IMR-90 (cell line): ENCODE data around the gene HHIPL1. TPM values are rescaled to one million over a fixed set of nuclear protein-coding genes. Genes with fewer than 3 reads are reported as not detected.
A peak's percentile ranks its signal among the peaks of the same experiment; 100 is the strongest.

Source experiments
- ATAC-seq: fragments of 200-7000 bp; cut with Tn5 transposase; 2 replicates; pipeline ENCODE4 v1.9.1; 2020; ENCODE audit warnings: low read depth, mild to moderate bottlenecking, moderate library complexity
- BruUV-seq: library from RNA; stranded (reverse); fragments of 400-500 nt; replicated peaks from 2 replicates; lab custom pipeline; 2021; lab: Mats Ljungman, UMichigan
- CTCF ChIA-PET: fragments of 300-600 bp; formaldehyde crosslinking; extraction: SDS; loops from one replicate; lab custom pipeline; 2021; ENCODE audit warnings: antibody characterized with exemption; lab: Yijun Ruan, JAX
- POLR2A ChIA-PET: fragments of 300-600 bp; sonication (Branson Sonifier 250); formaldehyde crosslinking; loops from one replicate; lab custom pipeline; 2022; ENCODE audit warnings: antibody characterized with exemption; ENCODE audit not compliant: unreplicated experiment; lab: Charles Lee
- DNase-seq: peaks from one replicate; pipeline ENCODE4 v3.0.0; 2013
- H2AFZ ChIP-seq: replicated peaks from 2 replicates; pipeline ENCODE3; 2013; ENCODE audit warnings: low read length, mild to moderate bottlenecking; ENCODE audit not compliant: poor library complexity
- H2AK5ac ChIP-seq: 2 replicates; pipeline ENCODE4 v1.6.1; 2013; ENCODE audit warnings: low read depth, low read length, inconsistent platforms
- H2AK9ac ChIP-seq: replicated peaks from 2 replicates; pipeline ENCODE3; 2013; ENCODE audit warnings: mild to moderate bottlenecking, low read depth, low read length, moderate library complexity; ENCODE audit not compliant: poor library complexity
- H2BK120ac ChIP-seq: 2 replicates; pipeline ENCODE4 v1.6.1; 2013; ENCODE audit warnings: low read depth, low read length, inconsistent platforms
- H2BK15ac ChIP-seq: 3 replicates; pipeline ENCODE4 v1.6.1; 2013; ENCODE audit warnings: low read depth, low read length, inconsistent platforms
- H2BK20ac ChIP-seq: 2 replicates; pipeline ENCODE4 v1.6.1; 2013; ENCODE audit warnings: low read depth, mild to moderate bottlenecking, inconsistent platforms, low read length, moderate library complexity
- H2BK5ac ChIP-seq: 2 replicates; pipeline ENCODE4 v1.6.1; 2013; ENCODE audit warnings: mild to moderate bottlenecking, low read depth, low read length, inconsistent platforms; ENCODE audit not compliant: poor library complexity, severe bottlenecking
- H3K14ac ChIP-seq: replicated peaks from 2 replicates; pipeline ENCODE4 v1.6.1; 2013; ENCODE audit warnings: low read depth, low read length, inconsistent platforms
- H3K18ac ChIP-seq: 2 replicates; pipeline ENCODE4 v1.6.1; 2013; ENCODE audit warnings: low read depth, low read length, control low read depth
- H3K23ac ChIP-seq: 2 replicates; pipeline ENCODE4 v1.6.1; 2013; ENCODE audit warnings: low read depth, low read length, inconsistent platforms
- H3K27ac ChIP-seq: 2 replicates; pipeline ENCODE4 v1.5.1; 2013; ENCODE audit warnings: mild to moderate bottlenecking, control low read depth, low read length; ENCODE audit not compliant: insufficient read depth
- H3K27me3 ChIP-seq: 2 replicates; pipeline ENCODE4 v1.6.1; 2013; ENCODE audit warnings: low read length; ENCODE audit not compliant: control insufficient read depth, insufficient read depth
- H3K36me3 ChIP-seq: 2 replicates; pipeline ENCODE4 v1.6.1; 2013; ENCODE audit warnings: low read length, mixed read lengths; ENCODE audit not compliant: control insufficient read depth, insufficient read depth
- H3K4ac ChIP-seq: 2 replicates; pipeline ENCODE4 v1.6.1; 2013; ENCODE audit warnings: low read depth, low read length, inconsistent platforms
- H3K4me1 ChIP-seq: 2 replicates; pipeline ENCODE4 v1.6.1; 2013; ENCODE audit warnings: low read length, mixed read lengths; ENCODE audit not compliant: control insufficient read depth, insufficient read depth
- H3K4me2 ChIP-seq: 2 replicates; pipeline ENCODE4 v1.6.1; 2013; ENCODE audit warnings: low read depth, mild to moderate bottlenecking, control low read depth, low read length, moderate library complexity
- H3K4me3 ChIP-seq: 2 replicates; pipeline ENCODE4 v1.5.1; 2013; ENCODE audit warnings: low read depth, mild to moderate bottlenecking, control low read depth, low read length, moderate library complexity; ENCODE audit not compliant: insufficient read depth
- H3K56ac ChIP-seq: 2 replicates; pipeline ENCODE4 v1.6.1; 2013; ENCODE audit warnings: low read length, inconsistent platforms; ENCODE audit not compliant: insufficient read depth; ENCODE audit errors: extremely low read depth
- H3K79me1 ChIP-seq, 2 experiments: 2 replicates each; pipeline ENCODE4 v1.6.1; 2013; ENCODE audit warnings: low read length in 2 of 2, inconsistent platforms in 1 of 2, low read depth in 1 of 2
- H3K9ac ChIP-seq: 2 replicates; pipeline ENCODE4 v1.6.1; 2013; ENCODE audit warnings: low read depth, low read length, control low read depth
- H3K9me1 ChIP-seq: 2 replicates; pipeline ENCODE4 v1.6.1; 2013; ENCODE audit warnings: low read length, inconsistent platforms; ENCODE audit not compliant: insufficient read depth
- H3K9me3 ChIP-seq: 2 replicates; pipeline ENCODE4 v1.6.1; 2013; ENCODE audit warnings: low read length; ENCODE audit not compliant: control insufficient read depth, insufficient read depth
- H4K20me1 ChIP-seq: 2 replicates; pipeline ENCODE4 v1.6.1; 2013; ENCODE audit warnings: low read length, inconsistent platforms; ENCODE audit not compliant: insufficient read depth
- H4K5ac ChIP-seq: 2 replicates; pipeline ENCODE4 v1.6.1; 2013; ENCODE audit warnings: mild to moderate bottlenecking, low read depth, low read length, control low read depth
- H4K8ac ChIP-seq, 2 experiments: 2 replicates each; pipeline ENCODE4 v1.6.1; 2013; ENCODE audit warnings: low read depth in 2 of 2, low read length in 2 of 2, control low read depth in 1 of 2, inconsistent platforms in 1 of 2
- H4K91ac ChIP-seq: 2 replicates; pipeline ENCODE4 v1.6.1; 2013; ENCODE audit warnings: low read depth, low read length, inconsistent platforms; ENCODE audit not compliant: insufficient read depth
- CHD1 ChIP-seq: IDR thresholded peaks from 2 replicates; pipeline ENCODE4 v1.6.1; 2012; ENCODE audit warnings: low read depth, low read length, improper control_type of control experiment
- CTCF ChIP-seq: conservative IDR thresholded peaks from 2 replicates; pipeline ENCODE4 v1.5.1; 2012; ENCODE audit warnings: mild to moderate bottlenecking, low read depth, low read length, improper control_type of control experiment
- FOS ChIP-seq: fragments of 150-350 bp; IDR thresholded peaks from 2 replicates; pipeline ENCODE4 v1.6.1; 2016; ENCODE audit warnings: low read depth, low read length
- RAD21 ChIP-seq: IDR thresholded peaks from 2 replicates; pipeline ENCODE4 v1.6.1; 2012; ENCODE audit warnings: low read length, improper control_type of control experiment
- WGBS, 2 experiments: methylation state at CpG; one replicate each; pipeline versions ENCODE4 v1.1.5 to v1.1.7; 2013; ENCODE audit warnings: missing lambda C conversion rate in 2 of 2; ENCODE audit not compliant: insufficient read length in 1 of 2; ENCODE audit errors: extremely low coverage in 2 of 2; 5-methylcytosine and 5-hydroxymethylcytosine counted together
- dilution Hi-C: fragments of 300-500 bp; cut with HindIII; formaldehyde crosslinking; loops from one replicate; pipeline ENCODE4 v1.14.3; 2018; ENCODE audit warnings: low sequenced_read_pairs; ENCODE audit not compliant: unreplicated experiment
- in situ Hi-C: fragments of 300-500 bp; cut with MboI; formaldehyde crosslinking; loops from 3 replicates; pipeline ENCODE4 v1.14.3; 2019; ENCODE audit warnings: low sequenced_read_pairs, inconsistent platforms, mixed read lengths
- intact Hi-C: fragments of 100-400 bp; cut with micrococcal nuclease; formaldehyde crosslinking; loops from 2 replicates; pipeline ENCODE4 v1.10.0; 2022
- polyA plus RNA-seq, 3 experiments: library from polyadenylated mRNA; depleted of rRNA; stranded (reverse); fragments of >200 nt; gene quantifications; 2 replicates each; pipeline ENCODE4 v1.2.3, GENCODE V29; 2012; ENCODE audit warnings: low replicate concordance in 1 of 3
- total RNA-seq: library from RNA; depleted of rRNA; stranded (reverse); fragments of >200 nt; gene quantifications from 2 replicates; pipeline ENCODE4 v1.2.3, GENCODE V29; 2012

HHIPL1 gene
- total and polyA plus RNA-seq, 2 of the 4 experiments (the other 2 are of a cell fraction) = 0.65 to 0.72 TPM

GRCh38 chr14:99596071-99596627 is 48.8 kb upstream of the HHIPL1 start:
- 90% methylated on average over 2 of the region's 10 CpGs; no CpG with 5 or more reads in 1 of the 2 experiments for WGBS, 2 experiments
- CTCF ChIA-PET = no interaction called here

More at GRCh38 chr14:99596071-99596627, 48.8 kb upstream of the HHIPL1 start:
- TF ChIP-seq CTCF (no peak), RAD21 (no peak), CHD1 (no peak), FOS (no peak)
- no peak overlapping the region for H2BK120ac ChIP-seq
- POLR2A ChIA-PET = no interaction called here
- no peaks in the 10 kb centered on the region for H3K27me3 ChIP-seq
- H4K5ac ChIP-seq = no peak overlapping the region
- H4K20me1 ChIP-seq = peaks cover 42% of the 10 kb centered on the region
- no TSS peak for BruUV-seq
- H3K4me1 ChIP-seq = peaks cover 13% of the 10 kb centered on the region
- intact Hi-C loops (no loop called here), dilution Hi-C loops (no loop called here), in situ Hi-C loops (no loop called here)
- no peak for DNase-seq
- no peak overlapping the region for H3K9ac ChIP-seq
- 0 out of 2 replicates have a peak overlapping the region, but pooled peaks have one; percentile 10 for H3K4ac ChIP-seq
- no peak overlapping the region; a peak in 1 of 4 replicates for H4K8ac ChIP-seq
- peaks cover 22 to 94% of the 10 kb centered on the region in 2 experiments for H3K79me1 ChIP-seq
- no peak overlapping the region for H2AFZ ChIP-seq
- no peak overlapping the region for H3K18ac ChIP-seq
- H2BK5ac ChIP-seq = no peak overlapping the region
- H3K4me3 ChIP-seq = no peak overlapping the region
- no peak overlapping the region for H2BK20ac ChIP-seq
- no peak overlapping the region for H3K56ac ChIP-seq
- H3K9me1 ChIP-seq = peaks cover 34% of the 10 kb centered on the region
- no peaks in the 10 kb centered on the region for H3K9me3 ChIP-seq
- no peak overlapping the region for H2BK15ac ChIP-seq
- H3K4me2 ChIP-seq = no peak overlapping the region
- H3K14ac ChIP-seq = peak overlapping the region; percentile 42
- H4K91ac ChIP-seq = no peak overlapping the region
- no peak overlapping the region for H3K23ac ChIP-seq
- ATAC-seq = no peak
- no peak overlapping the region for H2AK5ac ChIP-seq
- no peak overlapping the region for H3K27ac ChIP-seq
- H2AK9ac ChIP-seq = peak overlapping the region; percentile 80
- no peaks in the 10 kb centered on the region for H3K36me3 ChIP-seq
